Small intestine (tissue), 7 donors: ENCODE results near the gene MAST3. TPM values are rescaled to one million over a fixed set of nuclear protein-coding genes. Genes with fewer than 3 reads are reported as not detected.

Experiments
- DNase-seq, 2 donors: peaks; one replicate each; pipeline versions ENCODE4 v3.0.0 to v3.0.0-alpha.2; 2013
- FAIRE-seq: peaks from 2 replicates; lab custom pipeline; 2012; peaks lifted over from hg19 to GRCh38; lab: Jason Lieb, UNC
- H3K27ac ChIP-seq, 3 donors: one replicate each; pipeline ENCODE4 v1.5.1; 2013; ENCODE audit warnings: low read length in 2 of 3, mild to moderate bottlenecking in 2 of 3, control low read depth in 1 of 3, inconsistent platforms in 1 of 3, low read depth in 1 of 3, moderate library complexity in 1 of 3
- H3K27me3 ChIP-seq, 3 donors: one replicate each; pipeline ENCODE4 v1.6.1; 2013; ENCODE audit warnings: low read length in 3 of 3, inconsistent platforms in 1 of 3; ENCODE audit not compliant: control insufficient read depth in 3 of 3, insufficient read depth in 3 of 3
- H3K36me3 ChIP-seq, 3 donors: one replicate each; pipeline ENCODE4 v1.6.1; 2013; ENCODE audit warnings: low read length in 3 of 3, inconsistent platforms in 1 of 3, low read depth in 1 of 3, mild to moderate bottlenecking in 1 of 3, moderate library complexity in 1 of 3; ENCODE audit not compliant: control insufficient read depth in 3 of 3, insufficient read depth in 2 of 3
- H3K4me1 ChIP-seq, 3 donors: one replicate each; pipeline ENCODE4 v1.6.1; 2013; ENCODE audit warnings: low read length in 2 of 3, inconsistent platforms in 1 of 3, low read depth in 1 of 3, mild to moderate bottlenecking in 1 of 3, moderate library complexity in 1 of 3; ENCODE audit not compliant: control insufficient read depth in 3 of 3, insufficient read depth in 2 of 3
- H3K4me3 ChIP-seq, 3 donors: one replicate each; pipeline ENCODE4 v1.5.1; 2013; ENCODE audit warnings: low read length in 3 of 3, control low read depth in 1 of 3, inconsistent platforms in 1 of 3, low read depth in 1 of 3, mild to moderate bottlenecking in 1 of 3, moderate library complexity in 1 of 3
- H3K9me3 ChIP-seq, 2 donors: one replicate each; pipeline ENCODE4 v1.6.1; 2013; ENCODE audit warnings: low read depth in 1 of 2, low read length in 1 of 2; ENCODE audit not compliant: control insufficient read depth in 2 of 2, insufficient read depth in 1 of 2
- WGBS, 3 donors: extraction: QIAGEN DNeasy Blood & Tissue Kit; methylation state at CpG; one replicate each; pipeline ENCODE4 v1.1.7; 2013; 5-methylcytosine and 5-hydroxymethylcytosine counted together
- polyA plus RNA-seq, 4 donors: library from polyadenylated mRNA; stranded (reverse) in 3 of 4; unstranded in 1 of 4; fragments of 200-250 nt in 3 of 4; fragments of 120-200 nt in 1 of 4; gene quantifications; one replicate each; pipeline versions ENCODE4 v1.2.1 to v1.2.3, GENCODE V29; 2013
- donor health status: healthy with polysubstance abuse.
- donor health status: control.
- donor health status: control.
- donor health status: Bipolar disorder and iron deficiency.
- donor health status: healthy.

MAST3 gene
- polyA plus RNA-seq, 4 donors, result 9.3 to 34.6 (median 24.9) TPM

DNA sequence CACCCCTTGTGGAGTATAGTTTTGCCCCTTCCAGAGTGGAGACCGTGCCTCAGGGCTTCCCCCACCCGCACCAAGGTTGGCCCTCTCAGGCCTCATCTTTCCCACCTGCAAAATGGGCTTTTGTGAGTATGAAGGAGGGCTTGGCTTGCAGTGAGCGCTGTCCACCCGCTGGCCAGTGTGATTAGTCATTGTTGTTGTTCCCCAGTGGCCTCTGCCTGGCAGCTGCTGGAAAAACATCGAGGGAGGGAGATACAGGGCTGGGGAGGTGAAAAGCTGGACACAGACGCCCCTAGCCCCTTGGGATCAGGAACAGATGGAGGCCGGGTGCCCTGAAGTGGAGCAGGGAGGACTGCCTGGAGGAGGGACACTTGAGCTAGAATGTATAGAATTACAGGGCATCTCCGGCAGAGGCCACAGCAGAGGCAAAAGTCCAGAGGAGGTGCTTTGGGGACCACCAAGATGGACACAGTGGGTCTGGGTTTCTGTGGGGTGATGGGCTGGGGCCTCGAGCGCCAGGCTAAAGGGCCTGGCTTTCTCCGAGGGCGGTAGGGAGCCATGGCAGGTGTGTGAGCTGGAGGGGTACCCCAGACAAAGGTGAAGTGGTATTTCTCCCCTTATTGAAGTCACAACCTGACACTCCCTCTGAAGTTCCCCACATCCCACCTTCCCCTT is 6.9 kb upstream of the MAST3 start:
- WGBS, 3 donors, result 78 to 80% (median 79%) methylated on average over 12 of the region's 12 CpGs
- no peak for FAIRE-seq
- H3K27ac ChIP-seq, result peak overlapping the region in 2 of 3 donors; percentile 65 to 85
- no peaks in the 10 kb centered on the region for H3K36me3 ChIP-seq
- no peaks in the 10 kb centered on the region for H3K27me3 ChIP-seq
- peaks cover 0 to 4% of the 10 kb centered on the region in 2 donors for H3K9me3 ChIP-seq
- H3K4me1 ChIP-seq, result no peaks in the 10 kb centered on the region
- no peak overlapping the region for H3K4me3 ChIP-seq
- no peak for DNase-seq

DNA sequence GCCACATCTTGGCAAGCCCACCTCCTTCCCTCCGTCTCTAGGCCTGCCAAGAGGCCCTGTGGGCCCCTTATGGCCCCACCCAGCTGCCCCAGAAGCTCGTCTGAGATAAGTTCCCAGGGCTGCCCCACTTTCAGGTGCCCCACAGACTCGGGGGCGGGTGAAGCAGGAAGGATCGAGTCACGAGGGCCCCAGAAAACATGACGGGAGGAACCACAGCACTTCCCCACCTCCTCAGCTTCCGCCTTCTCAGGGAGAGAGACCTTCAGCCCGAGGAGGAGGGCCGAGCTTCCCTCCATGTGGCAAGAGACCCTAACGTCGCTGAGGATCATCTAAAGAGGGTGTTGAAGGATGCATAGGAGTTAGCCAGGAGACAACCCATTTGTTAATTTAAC is 6.4 kb upstream of the MAST3 start:
- peak overlapping the region in 2 of 3 donors; percentile 65 to 85 for H3K27ac ChIP-seq
- peaks cover 0 to 4% of the 10 kb centered on the region in 2 donors for H3K9me3 ChIP-seq
- WGBS, 3 donors, result 40 to 50% (median 44%) methylated on average over 12 of the region's 12 CpGs
- peak; percentile 22 to 68 for DNase-seq
- no peak for FAIRE-seq
- no peaks in the 10 kb centered on the region for H3K36me3 ChIP-seq
- H3K4me1 ChIP-seq, result no peaks in the 10 kb centered on the region
- H3K27me3 ChIP-seq, result no peaks in the 10 kb centered on the region
- no peak overlapping the region for H3K4me3 ChIP-seq

DNA sequence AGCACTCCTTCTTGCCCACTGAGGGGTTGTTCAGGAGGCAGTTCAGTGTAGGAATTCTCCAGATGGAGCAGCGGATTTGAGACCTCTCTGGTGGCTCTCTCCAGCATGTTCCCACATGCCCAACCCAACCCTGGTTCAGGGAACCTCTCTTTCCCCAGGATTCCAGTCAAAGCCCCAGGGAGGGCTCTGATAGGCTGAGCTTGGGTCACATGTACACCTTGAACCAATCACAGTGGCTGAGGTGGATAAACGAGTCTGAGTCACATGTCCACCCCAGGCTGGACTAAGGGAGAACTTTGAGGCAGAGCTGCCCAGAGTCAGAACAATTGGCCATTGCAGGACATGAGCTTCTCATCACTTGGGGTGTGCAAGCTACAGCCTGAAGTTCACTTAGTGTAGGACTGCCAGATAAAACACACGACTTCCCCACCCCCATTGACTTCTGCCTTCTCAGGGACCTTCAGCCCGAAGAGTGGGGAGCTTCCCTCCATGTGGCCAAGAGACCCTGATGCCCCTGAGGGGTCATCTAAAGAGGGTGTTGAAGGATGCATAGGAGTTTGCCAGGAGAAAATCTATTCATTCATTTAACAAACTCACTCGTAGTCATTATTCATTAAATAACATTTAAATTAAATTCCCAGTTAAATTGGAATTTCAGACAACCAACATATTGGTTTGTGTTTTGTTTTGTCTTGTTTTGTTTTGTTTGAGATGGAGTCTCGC is 4.0 kb upstream of the MAST3 start:
- H3K27ac ChIP-seq, result no peak overlapping the region
- no peaks in the 10 kb centered on the region for H3K36me3 ChIP-seq
- no peak overlapping the region for H3K4me3 ChIP-seq
- 71 to 74% (median 71%) methylated on average over 6 of the region's 6 CpGs for WGBS, 3 donors
- no peak for DNase-seq
- H3K9me3 ChIP-seq, result peaks cover 0 to 4% of the 10 kb centered on the region in 2 donors
- peaks cover 0 to 9% (median 0%) of the 10 kb centered on the region in 3 donors for H3K27me3 ChIP-seq
- H3K4me1 ChIP-seq, result peaks cover 0 to 9% (median 0%) of the 10 kb centered on the region in 3 donors
- FAIRE-seq, result no peak

DNA sequence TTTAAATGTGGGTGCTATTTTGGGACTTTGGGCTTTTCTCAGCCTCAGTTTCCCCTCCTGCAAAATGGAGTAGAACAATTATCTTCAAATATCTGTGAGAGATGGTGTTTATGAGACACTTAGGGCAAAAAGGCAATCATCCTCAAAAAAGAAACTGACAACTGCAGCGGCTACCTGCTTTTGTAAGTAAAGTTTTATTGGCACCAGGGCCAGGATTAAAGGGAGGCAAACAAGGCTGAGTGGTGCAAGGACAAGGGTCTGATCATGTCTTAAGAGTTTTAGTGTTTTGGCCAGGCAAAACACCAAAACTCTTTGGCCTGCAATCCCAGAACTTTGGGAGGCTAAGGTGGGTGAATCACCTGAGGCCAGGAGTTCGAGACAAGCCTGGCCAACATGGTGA is 1.3 kb upstream of the MAST3 start:
- no peaks in the 10 kb centered on the region for H3K36me3 ChIP-seq
- H3K4me1 ChIP-seq, result peaks cover 0 to 29% (median 0%) of the 10 kb centered on the region in 3 donors
- H3K9me3 ChIP-seq, result peaks cover 0 to 4% of the 10 kb centered on the region in 2 donors
- H3K27ac ChIP-seq, result no peak overlapping the region
- no peak overlapping the region for H3K4me3 ChIP-seq
- DNase-seq, result no peak
- H3K27me3 ChIP-seq, result peaks cover 0 to 23% (median 0%) of the 10 kb centered on the region in 3 donors
- WGBS, 3 donors, result 74 to 89% (median 89%) methylated on average over 2 of the region's 2 CpGs
- no peak for FAIRE-seq

DNA sequence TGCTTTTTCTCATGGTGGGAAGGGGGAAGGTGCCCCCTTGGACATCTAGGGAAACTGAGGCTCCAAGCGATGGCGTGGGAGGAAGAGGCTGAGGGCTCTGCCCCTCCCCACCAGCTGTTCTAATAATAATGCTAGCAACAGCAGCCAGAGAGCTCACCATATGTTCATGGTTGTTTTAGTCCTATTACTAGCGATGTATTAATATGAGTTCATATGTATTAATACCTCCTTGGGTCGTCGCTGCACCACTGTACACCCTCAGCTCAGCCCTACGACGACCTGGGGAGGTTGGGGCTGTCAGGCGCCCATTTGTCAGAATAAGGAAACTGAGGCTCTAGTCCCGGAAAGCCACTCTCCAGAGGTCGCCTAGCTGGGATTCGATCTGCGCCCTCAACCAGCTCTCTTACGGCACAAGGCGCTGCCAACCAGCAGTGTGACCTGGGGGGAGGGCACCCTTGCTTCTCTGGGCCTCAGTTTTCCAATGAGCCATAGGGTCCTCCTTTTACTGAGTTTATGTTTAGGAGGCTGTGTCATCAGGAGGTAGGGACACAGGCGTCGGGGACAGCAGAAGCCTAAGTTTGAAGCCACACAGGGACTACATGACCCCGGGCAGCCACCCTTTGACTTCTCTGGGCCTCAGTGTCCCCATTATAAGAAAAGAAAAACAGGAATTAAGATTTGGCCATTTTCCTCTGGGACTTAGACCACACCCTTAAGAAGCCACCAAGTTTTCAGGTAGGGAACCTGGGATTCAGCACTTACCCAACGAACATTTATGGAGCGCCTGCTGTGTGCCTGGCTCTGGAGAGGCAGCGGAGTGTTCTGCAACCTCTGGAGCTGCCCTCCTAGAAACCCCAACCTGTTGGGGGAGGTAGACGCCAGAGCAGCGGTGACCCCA is 664 bp downstream of the MAST3 start:
- Histone ChIP-seq H3K4me3 (peak overlapping the region in 2 of 3 donors; percentile 39 to 40), H3K9me3 (peaks cover 0 to 4% of the 10 kb centered on the region in 2 donors), H3K27me3 (peaks cover 0 to 23% (median 0%) of the 10 kb centered on the region in 3 donors), H3K27ac (no peak overlapping the region), H3K36me3 (no peaks in the 10 kb centered on the region), H3K4me1 (peaks cover 0 to 29% (median 0%) of the 10 kb centered on the region in 3 donors)
- DNase-seq (no peak), FAIRE-seq (no peak)
- 20 to 27% (median 23%) methylated on average over 22 of the region's 22 CpGs for WGBS, 3 donors

DNA sequence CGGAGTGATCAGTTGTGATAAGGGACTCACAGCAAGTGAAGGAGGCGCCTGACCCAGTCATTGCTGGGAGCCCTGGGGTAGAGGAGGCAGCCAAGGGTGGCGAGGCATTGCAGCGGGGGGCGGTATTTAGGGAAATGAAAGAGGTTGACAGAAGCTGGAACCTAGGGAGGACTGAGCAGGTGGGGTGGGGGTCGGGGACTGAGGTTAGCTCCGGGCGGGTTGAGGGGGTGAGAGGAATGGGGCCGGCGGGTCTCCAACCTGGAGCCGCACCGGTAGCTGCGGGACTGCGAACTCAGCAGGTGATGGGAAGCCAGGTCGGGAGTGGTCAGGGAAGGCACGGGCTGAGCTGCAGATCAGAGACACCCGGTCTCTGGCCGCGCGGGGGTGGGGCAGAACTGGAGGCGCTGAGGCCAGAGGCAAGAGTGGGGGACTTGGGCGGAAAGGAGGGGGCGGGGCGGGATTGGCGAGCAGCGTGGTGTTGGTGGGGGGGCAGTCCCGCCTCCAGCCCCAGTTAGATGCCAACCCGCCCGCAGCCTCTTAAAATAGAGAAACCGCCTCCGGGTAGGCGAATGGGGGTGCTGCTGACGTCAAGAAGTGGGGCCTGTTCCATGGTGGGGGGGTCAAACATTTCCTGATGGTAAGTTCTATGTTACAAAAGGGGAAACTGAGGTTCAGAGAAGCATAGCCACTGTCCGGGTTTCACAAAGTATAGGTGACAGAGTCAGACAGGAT is 1.5 kb downstream of the MAST3 start:
- H3K9me3 ChIP-seq, result no peaks in the 10 kb centered on the region
- no peaks in the 10 kb centered on the region for H3K36me3 ChIP-seq
- peaks cover 0 to 23% (median 0%) of the 10 kb centered on the region in 3 donors for H3K27me3 ChIP-seq
- H3K27ac ChIP-seq, result no peak overlapping the region
- DNase-seq (peak in 1 of 2 donors; percentile 32), FAIRE-seq (no peak)
- peaks cover 0 to 29% (median 0%) of the 10 kb centered on the region in 3 donors for H3K4me1 ChIP-seq
- 6 to 7% (median 6%) methylated on average over 28 to 34 of the region's 34 CpGs for WGBS, 3 donors
- H3K4me3 ChIP-seq, result peak overlapping the region in 2 of 3 donors; percentile 0 to 4

DNA sequence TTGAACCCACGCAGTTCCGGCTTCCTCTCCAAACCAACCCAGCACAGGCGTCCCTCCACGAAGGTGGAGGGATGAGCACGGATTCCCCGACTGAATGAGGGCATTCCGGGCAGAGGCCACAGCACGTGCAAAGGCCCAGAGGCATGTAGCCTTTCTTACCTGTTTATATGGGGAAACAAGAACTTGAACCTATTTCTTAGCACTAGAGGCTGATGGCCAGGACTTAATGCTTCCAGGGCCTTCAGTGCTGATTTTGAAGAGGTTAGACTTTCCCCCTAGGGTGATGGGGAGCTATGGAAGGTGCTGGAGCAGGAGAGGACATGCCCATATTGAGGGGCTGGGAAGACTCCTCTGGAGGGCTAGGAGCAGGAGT is 2.0 kb downstream of the MAST3 start:
- DNase-seq (no peak), FAIRE-seq (no peak)
- Histone ChIP-seq H3K9me3 (no peaks in the 10 kb centered on the region), H3K4me1 (peaks cover 0 to 30% (median 0%) of the 10 kb centered on the region in 3 donors), H3K4me3 (no peak overlapping the region), H3K27ac (no peak overlapping the region), H3K36me3 (no peaks in the 10 kb centered on the region), H3K27me3 (peaks cover 0 to 23% (median 0%) of the 10 kb centered on the region in 3 donors)
- WGBS, 3 donors, result 61 to 78% (median 61%) methylated on average over 8 of the region's 8 CpGs
